Vagina (tissue), 2 donors: ENCODE measurements around the gene NRXN3.

Experiments used
- POLR2A ChIP-seq, 2 donors: fragments of 450-650 bp; IDR thresholded peaks; one replicate each; pipeline ENCODE4 v1.6.1; 2017; ENCODE audit warnings: antibody characterized with exemption in 2 of 2, mild to moderate bottlenecking in 2 of 2, moderate library complexity in 2 of 2
- POLR2AphosphoS5 ChIP-seq, 2 donors: sonication (generic); formaldehyde crosslinking; IDR thresholded peaks; one replicate each; pipeline ENCODE4 v1.9.0; 2017; ENCODE audit warnings: antibody characterized with exemption in 2 of 2, mild to moderate bottlenecking in 2 of 2, low read depth in 1 of 2; ENCODE audit not compliant: insufficient read depth in 1 of 2
- TF ChIP-seq, protein P1 (sequence below), 3 experiments: fragments of 450-650 bp in 2 of 3; fragments of 200-600 bp in 1 of 3; sonication (generic) in 1 of 3; IDR thresholded peaks; one replicate each; pipeline ENCODE4 v1.5.1; 2017 to 2019; ENCODE audit warnings: antibody characterized with exemption in 3 of 3, mild to moderate bottlenecking in 2 of 3, moderate library complexity in 2 of 3

DNA sequence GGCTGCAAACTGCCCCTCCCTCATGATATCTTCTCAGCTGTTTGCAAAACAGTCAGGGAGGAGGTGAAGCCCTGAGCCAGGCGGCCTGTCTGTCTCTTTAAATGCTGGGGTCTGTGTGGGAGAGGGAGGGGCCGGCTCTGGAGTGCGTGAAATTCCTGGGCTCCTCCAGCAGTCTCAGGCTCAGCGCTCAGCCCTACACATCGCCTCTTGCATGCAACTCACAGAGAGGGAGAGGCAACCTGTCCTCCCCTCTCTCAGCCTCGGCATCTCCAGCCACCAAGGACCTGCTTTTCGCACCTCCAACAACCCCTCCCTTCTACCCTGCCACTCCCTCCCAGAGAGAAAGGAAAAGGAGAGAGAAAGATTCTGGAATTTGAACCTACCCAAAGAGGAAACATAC, at the start of gene NRXN3:
- TF ChIP-seq POLR2AphosphoS5 (IDR thresholded peaks at IDR 0.05; ENCODE audit: insufficient read depth in 1 of 2, low read depth in 1 of 2) (no peak), POLR2A (IDR thresholded peaks at IDR 0.05) (no peak)
- TF ChIP-seq, protein P1, sequence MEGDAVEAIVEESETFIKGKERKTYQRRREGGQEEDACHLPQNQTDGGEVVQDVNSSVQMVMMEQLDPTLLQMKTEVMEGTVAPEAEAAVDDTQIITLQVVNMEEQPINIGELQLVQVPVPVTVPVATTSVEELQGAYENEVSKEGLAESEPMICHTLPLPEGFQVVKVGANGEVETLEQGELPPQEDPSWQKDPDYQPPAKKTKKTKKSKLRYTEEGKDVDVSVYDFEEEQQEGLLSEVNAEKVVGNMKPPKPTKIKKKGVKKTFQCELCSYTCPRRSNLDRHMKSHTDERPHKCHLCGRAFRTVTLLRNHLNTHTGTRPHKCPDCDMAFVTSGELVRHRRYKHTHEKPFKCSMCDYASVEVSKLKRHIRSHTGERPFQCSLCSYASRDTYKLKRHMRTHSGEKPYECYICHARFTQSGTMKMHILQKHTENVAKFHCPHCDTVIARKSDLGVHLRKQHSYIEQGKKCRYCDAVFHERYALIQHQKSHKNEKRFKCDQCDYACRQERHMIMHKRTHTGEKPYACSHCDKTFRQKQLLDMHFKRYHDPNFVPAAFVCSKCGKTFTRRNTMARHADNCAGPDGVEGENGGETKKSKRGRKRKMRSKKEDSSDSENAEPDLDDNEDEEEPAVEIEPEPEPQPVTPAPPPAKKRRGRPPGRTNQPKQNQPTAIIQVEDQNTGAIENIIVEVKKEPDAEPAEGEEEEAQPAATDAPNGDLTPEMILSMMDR (IDR thresholded peaks at IDR 0.05), result no peak
